Embryonic facial prominence (tissue), 1 donor: ENCODE measurements around the gene ANKRD33B.

Experiments
- DNase-seq: peaks from one replicate; pipeline ENCODE4 v3.0.0-alpha.2; 2016; ENCODE audit errors: extremely low spot score

ANKRD33B gene

DNA sequence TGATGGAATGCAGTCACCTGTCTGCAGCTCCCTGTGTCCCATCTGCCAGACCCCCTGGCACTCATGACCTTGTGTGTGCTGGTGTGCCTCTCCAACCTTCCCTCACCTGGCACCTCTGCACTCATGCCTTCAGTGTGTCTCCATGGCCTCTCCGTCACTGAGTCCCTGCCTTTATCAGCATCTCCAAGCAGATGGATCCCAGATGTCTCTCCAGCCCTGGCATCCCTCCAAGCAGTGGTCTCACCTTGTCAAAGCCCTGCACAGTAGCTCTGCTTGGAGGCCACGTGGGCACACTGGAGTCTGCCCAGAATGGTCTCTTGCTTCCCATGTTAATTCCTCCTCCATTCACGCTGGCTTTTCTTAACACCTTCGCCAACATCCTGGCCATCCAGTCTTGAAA, 112.4 kb downstream of the ANKRD33B start:
- DNase-seq = no peak

DNA sequence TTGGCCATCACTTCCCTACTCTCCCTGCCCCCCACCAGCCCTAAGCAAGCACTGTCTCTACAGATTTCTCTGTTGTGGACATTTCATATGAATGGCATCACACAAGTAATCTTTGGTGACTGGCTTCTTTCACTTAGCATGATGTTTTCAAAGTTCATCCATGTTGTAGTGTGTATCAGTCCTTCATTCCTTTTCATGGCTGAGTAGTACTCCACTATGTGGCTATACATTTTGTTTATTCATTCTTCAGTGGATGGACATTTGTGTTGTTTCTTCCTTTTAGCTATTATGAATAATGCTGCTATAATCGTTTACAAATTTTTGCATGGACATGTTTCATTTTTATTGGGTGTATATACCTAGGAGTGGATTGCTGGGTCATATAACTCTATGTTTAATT, 113.1 kb downstream of the ANKRD33B start:
- no peak for DNase-seq

DNA sequence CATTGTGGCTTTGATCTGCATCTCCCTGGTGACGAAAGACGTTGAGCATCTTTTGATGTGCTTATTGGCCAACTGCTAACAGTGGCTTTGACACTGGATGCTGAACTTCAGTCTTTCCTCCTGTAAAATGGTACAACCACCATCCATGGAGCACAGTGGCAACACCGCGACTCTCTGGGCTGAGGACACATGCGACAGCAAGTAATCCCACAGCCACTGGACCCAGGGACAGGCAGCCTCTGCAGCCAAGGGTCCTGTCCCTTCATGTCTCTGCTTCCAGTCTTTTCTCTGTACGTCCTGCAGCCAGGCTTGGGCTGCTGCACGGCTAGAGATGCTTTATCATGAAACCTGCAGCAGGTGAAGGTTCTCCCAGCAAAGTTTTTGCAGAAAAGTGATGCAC, 113.7 kb downstream of the ANKRD33B start:
- DNase-seq = no peak

DNA sequence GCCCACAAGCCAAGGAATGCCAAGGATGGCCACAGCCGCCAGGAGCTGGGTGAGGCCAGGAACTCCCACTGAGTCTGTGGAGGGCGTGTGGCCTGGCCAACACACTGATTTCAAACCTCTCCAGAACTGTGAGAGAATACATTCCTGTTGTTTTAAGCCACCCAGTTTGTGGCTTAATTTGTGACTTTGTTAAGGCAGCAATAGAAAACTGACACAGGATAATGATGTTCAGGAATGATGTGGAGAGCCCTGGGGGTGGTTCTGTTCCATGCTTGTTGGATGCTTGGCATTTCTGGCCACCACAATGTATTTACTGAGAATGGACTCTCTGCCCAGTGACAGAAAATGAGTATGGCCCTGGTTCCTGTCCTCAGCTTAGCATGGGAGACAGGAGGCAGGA, 114.4 kb downstream of the ANKRD33B start:
- no peak for DNase-seq

DNA sequence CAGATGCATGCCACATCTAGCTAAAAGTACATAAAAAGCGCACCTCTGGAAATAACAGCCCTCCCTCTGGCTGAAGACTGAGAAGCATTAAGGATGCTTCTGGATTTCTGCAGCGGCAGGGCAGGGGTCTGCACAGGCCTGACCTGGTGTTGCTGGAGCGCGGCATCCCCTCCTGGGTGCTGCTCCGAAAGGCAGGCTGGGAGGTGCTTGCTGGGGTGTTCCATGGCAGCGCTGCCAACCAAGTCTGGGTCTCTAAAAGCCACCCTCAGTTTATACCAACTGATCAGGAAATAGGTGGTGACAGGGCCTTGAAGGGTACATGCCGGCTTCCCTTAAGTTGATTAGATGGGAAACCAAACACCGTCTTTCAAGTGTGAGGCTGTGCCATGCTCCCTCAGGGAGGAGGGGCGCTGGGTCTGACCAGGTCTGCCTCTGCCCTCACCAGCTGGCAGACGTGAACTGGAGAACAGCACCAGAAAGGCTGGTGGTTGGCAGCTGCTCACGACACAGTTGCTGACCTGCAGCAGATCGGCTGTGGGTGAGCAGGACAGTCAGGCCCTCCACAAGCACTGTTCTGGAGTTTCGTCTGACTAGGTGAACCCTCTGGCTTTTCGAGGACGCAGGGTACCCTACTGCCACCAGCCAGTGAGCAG, 115.6 kb downstream of the ANKRD33B start:
- DNase-seq = no peak

DNA sequence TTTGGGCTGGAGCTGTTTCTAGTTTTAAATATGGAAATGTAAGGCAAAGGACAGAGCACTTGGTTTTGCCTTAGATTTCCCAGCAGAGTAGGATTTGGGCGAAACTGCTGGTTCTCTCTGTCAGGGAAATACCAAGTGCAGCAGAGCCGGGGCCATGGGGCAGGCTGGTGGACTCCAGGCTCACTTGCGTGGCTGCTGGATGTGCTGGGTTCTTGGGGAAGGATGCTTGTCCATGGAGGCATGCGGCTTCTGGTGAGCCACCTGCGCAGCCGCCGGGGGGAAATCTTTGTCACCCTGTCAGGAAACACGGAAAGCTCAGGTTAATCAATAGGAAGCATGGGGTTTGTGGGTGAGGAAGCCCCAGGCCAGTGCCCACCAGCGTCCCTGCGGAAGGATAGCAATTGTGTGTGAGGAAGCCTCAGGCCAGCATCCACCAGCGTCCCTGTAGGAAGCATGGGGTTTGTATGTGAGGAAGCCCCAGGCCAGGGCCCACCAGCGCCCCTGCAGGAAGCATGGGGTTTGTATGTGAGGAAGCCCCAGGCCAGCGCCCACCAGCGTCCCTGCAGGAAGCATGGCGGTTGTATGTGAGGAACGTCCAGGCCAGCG, 117.1 kb downstream of the ANKRD33B start:
- no peak for DNase-seq

DNA sequence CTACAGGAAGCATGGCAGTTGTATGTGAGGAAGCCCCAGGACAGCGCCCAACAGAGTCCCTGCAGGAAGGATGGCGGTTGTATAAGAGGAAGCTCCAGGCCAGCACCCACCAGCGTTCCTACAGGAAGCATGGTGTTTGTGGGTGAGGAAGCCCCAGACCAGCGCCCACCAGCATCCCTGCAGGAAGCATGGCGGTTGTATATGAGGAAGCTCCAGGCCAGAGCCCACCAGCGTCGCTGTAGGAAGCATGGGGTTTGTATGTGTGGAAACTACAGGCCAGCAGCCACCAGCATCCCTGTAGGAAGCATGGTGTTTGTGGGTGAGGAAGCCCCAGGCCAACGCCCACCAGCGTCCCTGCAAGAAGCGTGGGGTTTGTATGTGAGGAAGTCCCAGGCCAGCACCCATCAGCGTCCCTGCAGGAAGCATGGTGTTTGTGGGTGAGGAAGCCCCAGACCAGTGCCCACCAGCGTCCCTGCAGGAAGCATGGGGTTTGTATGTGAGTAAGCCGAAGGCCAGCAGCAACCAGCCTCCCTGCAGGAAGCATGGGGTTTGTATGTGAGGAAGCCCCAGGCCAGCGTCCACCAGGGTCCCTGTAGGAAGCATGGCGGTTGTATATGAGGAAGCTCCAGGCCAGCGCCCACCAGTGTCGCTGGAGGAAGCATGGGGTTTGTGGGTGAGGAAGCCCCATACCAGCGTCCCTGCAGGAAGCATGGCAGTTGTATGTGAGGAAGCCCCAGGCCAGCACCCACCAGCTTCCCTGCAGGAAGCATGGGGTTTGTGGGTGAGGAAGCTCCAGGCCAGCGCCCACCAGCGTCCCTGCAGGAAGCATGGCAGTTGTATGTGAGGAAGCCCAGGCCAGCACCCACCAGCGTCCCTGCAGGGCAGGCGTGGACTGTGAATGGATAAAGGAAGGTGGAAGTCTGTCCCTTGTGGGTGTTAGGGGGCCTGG, 118.1 kb downstream of the ANKRD33B start:
- no peak for DNase-seq

DNA sequence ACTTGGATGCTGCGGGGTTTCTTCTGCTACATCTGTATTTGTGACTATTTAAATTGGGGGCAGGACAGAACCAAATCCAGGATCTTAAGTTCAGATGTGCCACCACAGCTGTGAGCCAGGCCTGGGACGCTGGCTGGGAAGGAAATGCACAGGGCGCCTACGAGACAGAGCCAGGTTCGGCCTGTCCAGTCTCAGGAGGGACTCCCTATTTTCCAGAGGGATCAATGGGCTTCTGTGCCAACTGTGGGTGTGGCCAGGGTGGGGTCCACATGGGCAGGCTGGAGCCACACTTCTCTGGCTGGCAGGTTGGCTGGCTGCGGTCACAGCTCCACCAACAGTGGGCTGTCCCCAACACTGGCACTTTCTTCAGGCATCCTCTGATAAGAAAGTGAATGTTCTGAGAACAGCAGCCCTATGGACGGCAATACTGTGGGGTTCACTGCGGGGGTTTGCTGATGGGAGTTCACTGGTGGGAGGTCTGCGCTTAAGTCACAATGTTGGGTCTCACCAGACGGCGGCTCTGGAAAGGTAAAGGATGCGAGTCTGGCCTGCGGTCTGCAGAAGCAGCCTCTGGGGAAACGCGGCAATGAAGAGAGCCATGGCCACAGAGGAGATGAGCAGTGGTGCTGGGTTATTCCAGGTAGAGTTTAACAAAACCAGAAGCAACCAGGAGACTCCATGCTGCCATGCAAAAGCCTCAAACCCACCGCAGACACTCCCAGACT, 119.1 kb downstream of the ANKRD33B start:
- no peak for DNase-seq

DNA sequence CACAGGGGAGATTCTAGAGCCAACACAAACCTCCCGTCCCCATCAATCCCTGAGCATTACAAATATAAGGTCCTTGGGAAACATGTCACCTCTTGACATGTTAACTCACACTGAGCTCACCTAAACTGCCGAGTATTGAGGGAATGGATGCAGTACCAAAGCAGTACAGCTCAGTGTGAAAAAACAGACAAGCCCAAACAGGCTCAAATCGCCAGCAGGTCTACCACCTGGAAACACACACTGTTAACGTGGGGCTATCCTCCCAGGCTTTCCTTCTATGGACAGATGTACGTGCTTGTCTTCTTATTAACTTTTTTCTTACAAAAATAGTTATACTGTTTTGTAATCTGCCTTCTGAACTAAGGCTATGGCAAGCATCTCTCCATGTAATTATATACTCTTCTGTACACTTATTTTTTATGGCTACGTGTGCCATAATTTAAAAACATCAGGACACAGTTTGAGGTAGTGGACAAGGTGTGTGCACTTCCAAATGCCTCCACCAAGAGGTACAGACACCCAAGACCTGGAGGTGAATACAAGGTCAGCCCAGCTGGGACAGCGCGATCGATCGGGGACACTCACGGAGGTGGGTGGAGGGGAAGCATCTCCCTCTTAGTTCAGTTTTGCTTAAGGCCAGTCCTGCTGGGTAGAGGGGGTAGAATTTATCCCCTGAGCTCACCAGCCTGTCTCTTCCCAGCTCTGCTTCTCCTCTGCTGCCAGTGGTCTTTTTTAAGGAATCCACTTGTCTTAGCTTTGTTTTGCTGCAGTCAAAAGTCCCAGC, 120.6 kb downstream of the ANKRD33B start:
- no peak for DNase-seq

DNA sequence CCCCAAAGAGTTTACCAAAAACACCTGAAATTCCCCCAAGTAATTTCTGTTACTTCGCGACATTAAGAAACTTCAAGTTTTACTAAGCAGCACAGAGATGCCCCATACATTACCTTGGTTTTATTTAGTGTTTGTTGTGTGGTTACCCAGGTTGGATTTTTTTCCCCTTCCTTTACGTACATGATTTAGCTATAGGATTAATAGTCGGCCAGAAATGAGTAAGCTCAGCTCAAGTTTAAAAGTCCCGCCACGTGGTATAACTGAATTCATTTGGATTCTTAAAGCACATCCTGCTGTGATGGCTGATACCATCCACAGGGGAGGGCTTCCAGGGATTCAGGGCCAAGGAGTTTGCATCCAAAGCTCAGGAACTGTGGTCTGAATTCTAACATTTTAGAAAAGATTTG, 121.2 kb downstream of the ANKRD33B start:
- DNase-seq = no peak

DNA sequence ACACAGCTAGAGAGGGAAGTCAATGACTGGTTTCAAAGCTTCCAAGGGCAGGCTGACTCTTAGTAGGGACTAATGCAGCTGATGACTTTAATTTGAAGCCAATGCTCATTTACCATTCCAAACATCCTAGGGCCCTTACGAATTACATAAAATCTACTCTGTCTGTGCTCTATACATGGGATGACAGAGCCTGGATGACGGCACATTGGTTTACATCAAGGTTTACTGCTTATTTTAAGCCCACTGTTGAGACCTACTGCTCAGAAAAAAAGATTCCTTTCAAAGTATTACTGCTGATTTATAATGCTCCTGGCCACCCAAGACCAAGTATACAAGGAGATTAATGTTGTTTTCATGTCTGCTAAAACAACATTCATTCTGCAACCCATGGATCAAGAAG, 123.0 kb downstream of the ANKRD33B start:
- no peak for DNase-seq

DNA sequence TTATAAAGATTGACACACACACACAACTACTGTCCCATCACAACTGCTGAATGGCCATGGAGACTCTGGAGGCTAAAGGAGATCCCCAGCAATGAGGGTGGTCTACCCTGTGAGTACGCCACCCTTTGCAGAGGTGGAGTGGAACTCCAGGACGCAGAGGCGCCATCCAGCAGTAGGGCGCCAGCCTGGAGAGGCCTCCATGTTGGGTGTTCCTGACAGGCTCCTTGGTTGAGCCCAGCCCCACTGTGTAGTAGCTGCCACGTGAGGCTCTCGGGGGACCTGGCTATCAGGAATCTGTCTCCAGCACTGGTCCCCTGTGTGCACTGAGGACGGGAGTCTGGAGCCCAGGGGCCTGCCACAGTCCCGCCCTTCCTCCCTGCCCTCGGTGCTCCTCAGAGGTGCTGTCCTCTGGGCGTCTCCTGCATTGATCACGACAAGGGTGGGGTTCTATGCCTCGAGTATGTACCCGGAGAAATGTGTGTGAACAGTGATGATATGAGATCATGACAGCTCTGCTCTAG, 124.8 kb downstream of the ANKRD33B start:
- no peak for DNase-seq

DNA sequence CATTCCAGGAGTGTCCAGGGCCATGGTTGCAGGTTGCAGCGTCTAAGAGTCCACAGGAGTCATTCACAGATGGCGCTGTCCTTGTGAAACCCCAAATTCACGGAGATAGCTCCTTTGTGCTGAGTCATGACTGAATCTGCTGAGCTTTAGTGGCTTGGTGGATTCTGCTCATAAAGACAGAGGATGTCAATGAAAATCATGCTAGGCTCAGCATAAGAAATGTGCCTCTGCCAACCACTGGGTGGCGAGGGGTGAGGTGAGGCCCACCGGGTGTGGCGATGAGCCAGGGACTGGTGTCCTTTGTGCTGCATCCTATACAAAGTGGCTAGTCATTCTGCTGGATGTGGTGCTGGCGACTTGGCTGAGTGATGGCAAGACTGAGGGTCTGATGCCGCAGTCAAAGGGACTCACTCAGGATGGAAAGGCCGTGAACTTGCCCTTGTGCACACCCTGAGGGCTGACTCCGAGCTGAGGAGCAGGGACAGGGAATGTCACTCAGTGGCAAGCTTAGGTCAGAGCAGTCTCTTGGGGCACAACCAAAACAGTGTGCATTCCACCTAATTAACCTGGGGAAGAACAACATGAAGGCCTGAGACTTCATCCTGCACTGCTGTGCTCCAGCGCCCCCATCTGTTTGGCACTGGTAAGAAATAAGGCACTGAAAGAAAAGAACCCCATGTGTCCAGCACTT, 125.7 kb downstream of the ANKRD33B start:
- no peak for DNase-seq

DNA sequence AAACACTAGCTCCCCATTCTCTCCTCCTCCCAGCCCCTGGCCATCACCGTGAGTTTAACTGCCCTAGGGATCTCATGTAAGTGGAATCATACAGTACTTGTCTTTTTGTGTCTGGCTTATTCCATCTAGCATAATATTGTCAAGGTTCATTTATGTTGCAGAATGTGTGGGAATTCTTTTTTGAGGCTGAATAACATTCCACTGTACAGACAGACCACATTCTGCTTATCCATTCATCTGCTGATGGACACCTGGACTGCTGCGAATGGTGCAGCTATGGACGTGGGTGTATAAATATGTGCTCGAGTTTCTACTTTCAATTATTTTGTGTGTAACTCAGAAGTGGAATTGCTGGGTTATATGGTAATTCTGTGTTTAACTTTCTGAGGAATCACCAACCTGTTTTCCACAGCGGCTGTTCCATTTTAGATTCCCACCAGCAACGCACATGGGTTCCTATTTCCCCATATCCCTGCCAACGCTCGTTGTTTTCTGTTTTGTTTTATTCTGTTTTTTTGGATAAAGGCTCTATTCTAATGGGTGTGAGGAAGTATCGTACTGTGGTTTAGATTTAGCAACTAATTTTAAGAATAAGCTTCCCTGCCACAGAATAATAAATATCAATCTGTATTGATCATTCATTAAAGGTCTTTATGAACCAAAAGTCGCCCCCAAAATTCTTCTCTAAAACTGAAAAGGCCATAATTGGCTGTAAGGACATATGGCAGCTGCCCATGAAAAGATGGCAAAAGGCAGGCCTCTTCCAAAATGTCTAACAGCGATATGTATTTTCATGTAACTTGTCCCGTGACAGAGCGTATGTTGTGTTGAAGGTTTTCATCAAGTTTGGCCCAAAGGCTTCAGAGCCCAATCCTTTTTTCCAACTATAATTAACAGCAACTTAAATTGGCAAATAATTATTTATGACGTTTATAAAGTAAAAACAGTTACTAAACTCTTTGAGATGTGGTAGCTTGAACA, 126.9 kb downstream of the ANKRD33B start:
- DNase-seq = no peak

DNA sequence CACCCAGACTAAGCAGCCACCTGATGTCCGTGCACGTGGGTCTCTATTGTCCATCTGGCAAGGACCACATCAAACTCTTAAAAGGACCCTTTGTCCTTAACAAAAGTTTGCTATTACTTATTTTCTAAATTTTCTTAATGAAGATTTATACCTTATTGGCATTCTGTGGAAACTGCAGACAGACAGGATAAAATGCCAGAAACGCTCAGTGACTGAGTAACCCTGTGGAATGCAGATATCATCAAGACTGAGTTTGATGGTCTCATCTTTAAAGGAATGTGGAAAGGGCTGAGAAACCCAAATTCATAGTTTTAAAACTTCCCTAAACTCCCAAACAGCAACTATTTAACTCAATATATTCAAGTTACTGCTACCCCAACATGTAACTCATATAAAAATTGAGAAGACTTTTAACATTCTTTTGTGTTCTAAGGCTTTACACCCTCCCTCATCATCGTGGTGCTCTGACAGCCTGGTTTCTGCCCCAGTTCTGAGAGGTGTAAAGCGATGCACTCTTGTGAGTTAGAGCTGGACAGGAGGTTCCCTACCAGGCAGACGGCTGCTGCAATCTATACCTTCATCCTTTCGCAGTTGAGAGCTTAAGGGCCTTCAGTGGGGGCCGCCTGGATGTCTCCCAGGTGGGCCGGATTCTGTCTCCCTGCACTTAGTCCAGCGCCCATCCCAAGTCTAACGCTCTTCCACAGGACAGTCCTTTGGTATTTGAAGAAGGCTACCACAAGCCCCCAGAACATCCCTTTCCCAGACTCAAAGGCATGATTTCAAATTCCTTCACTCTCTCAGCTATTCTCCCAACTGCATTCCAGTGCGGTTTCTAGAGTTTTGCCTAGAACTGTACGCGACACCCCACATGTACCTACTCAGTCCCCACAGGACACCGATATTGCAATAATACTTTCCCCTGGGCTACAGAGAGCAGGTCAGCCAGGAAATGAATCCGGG, 128.2 kb downstream of the ANKRD33B start:
- no peak for DNase-seq

DNA sequence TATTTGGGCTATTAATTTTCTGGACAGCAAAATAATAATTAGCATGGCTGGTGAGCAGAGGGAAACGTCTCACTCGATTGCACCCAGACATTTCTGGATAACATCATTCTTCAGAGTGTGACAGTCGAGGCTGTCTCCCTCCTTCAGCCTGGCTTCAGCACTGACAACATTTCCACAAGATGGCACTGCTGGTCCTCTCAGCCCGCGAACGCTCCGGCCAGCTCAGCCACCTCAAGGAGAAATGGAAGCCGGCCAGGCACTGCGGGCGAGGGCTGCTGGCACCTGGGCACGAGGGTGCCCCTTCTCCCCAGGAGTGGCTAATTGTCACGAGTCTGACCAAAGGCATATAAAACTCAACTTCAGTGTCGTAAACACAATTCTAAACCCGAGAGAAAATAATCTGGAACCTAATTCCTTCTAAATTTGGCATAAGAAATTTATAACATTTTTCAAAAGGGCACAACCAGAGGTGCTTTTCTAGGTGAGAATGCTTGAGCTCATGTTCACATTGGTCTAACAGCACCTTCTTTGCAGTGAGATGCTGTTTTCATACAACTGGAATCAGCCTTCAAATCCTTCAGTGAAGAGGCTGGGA, 131.3 kb downstream of the ANKRD33B start:
- DNase-seq = no peak

DNA sequence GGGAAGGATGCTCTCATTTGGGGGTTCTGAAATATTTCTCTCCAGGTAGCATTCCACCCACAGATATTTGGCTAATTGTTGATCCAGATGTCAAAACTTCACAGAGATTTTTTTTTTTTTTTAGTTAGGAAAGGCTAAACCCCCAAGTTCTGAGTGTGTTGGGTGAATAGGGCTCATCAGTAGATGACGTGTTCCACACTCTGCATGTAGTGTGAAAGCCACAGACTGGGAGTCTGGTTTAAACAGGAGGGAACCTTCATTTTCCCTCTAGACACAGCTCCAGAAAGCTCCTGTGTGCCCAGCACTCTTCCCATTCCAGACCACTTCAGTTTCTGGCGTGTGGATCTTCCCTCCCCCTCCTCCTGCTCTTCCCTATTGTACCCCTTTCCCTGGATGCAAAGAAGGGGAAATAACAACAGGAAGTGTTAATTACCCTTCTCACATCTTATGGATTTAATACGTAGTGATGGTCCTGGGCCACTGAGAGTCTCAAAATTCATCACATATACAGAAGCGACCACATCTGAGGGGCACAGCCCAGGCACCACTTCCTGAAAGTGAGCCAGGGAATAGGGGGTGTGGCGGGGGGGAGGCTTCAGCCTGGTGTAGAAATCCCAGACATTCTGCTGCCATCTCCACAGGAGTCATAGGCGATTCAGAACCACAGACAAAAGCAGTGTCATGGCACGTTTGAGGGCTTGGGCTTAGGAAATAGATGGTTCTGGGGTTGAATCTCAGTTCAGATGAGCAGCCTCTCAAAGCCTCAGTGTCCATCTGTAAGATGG, 132.1 kb downstream of the ANKRD33B start:
- no peak for DNase-seq
